Measurements from ENCODE around the gene MAB21L1. TPM values are rescaled to one million over a fixed set of nuclear protein-coding genes. Genes with fewer than 3 reads are reported as not detected.

The MAB21L1 gene
- total RNA-seq, 1 donor from 2014 or later: not detected

DNA sequence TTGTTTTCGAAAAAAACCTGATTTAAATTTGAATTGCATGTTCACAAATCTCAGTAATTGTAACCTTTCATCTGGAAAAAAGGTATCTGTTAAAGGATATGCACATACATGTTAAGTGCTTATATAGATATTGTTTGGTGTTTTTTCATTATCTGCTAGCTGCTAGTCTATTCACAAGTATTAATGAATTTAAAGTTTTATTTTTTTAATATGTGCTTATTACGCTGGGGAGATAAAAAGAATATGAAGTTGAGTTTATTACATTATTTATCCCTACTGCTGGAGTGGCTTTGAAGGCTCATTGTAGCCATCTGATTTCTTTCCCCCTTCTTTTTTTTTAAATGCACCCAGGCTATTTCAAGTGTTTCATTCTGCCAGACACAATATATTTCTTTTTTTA, 3.9 kb upstream of the MAB21L1 start:
- no peak for DNase-seq (ENCODE audit: low read depth)

GRCh38 chr13:35479706-35480105, 3.2 kb upstream of the MAB21L1 start:
- DNase-seq (ENCODE audit: low read depth): no peak

GRCh38 chr13:35479038-35479492, 2.6 kb upstream of the MAB21L1 start:
- no peak for DNase-seq (ENCODE audit: low read depth)

DNA sequence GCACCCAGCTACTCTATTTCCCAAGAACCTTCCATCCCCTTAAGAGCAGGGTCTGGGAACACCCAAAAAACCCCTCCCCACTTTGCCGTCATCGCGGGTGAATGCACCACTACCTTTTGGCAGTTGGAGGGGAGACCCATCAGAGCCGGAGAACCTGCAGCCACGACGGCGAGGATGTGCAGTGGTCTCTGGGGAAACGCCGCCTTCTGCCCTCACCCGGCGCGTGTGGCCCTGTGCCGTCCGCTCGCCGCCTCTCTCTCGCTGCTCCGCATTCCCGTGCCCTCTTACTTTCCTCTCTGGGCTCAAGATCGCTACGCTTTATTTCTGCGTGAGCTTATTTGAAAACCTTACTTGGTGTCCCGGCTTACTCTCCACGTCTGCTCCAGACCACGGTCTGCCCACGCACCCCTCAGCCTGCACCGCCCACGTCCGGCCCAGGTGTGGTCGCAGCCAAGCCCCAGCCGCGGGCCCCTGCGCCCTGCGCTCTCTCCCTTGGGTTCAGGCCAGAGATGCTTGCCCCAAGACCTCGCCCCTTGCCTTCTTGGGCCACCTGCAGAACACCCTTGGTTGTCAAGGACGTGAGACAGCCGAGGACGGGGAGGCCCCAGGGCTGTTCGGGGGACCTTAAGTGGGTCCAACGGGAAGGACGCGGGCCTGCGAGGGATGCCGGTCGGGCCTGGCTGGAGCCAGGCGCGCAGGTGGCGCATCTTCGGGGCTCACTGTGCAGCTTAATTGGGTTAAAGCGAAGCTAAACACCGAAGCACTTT, 2.0 kb upstream of the MAB21L1 start:
- DNase-seq (ENCODE audit: low read depth): no peak

GRCh38 chr13:35477386-35477946, 977 bp upstream of the MAB21L1 start:
- DNase-seq (ENCODE audit: low read depth): no peak

DNA sequence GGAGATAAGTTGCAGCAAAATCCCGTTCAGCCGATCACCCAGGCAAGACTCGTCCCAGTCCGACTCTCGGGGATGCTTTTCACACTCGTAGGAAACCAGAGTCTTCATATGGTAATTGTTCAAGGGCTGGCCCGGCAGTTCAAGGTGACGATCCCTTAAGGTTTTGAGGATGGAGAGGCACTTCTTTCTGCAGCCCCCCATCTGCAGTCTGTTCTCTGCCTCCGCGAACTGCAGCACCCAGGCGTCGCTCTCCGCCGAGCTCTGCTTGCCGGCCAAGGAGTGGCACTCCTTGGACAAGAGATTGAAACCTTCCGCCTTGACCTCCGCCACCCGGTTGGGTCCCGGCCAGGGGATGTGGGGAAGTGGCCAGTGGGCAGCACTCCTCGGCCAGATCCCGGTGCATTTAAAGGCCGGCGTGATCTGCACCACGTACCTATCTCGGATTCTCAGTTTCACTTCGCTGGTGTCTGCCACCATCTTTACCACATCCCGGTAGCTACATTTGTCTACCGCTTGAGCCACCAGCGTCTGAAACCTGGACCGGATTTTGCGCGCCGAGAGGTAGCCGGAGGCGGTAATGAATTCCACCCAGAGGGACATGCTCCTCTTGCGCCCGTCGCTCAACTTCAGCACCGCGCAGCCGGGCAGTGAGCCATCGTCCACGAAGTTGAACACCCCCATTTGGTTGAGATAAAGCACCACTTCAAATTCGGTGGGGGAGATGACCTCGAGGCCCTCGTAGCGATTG, 1.1 kb downstream of the MAB21L1 start:
- peak; percentile 41 for DNase-seq (ENCODE audit: low read depth)

DNA sequence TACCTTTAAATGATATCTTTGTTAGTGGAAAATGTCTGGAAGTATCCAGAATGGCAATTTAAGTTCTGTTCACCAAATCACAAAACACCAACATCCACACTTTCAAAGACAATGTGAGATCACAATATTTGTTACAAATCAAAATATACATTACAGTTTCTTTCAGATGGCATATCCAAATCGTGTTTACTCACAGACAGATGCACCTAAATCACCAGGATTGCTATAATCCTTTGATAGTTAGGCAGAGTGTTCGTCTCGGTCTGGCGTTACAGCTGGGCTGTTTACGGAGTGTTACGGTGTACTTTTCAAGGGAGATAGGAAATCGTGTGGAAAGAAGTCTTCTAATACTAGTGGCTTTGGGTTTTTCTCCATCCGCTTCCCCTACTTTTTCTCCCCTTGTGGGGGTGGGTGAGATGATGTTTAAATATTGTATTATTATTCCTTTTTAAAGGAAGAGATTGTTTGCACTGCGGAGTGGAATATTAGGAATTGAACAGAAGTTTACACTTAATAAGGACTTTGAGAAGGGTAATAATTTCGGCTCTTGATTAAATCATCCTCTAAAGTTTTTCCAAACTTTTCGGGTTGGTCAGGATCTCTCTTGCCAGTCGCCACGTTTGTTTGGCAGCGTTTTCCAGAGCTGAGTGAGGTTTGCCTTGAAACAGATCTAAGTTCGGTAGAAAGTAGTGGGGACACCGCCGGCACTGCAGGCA, 1.8 kb downstream of the MAB21L1 start:
- peak; percentile 5 for DNase-seq (ENCODE audit: low read depth)

- DNase-seq (ENCODE audit: low read depth): no peak
Measured at GRCh38 chr13:35473802-35474201, 2.7 kb downstream of the MAB21L1 start.

GRCh38 chr13:35473206-35473775, 3.2 kb downstream of the MAB21L1 start:
- DNase-seq (ENCODE audit: low read depth): no peak

GRCh38 chr13:35472323-35472881, 4.1 kb downstream of the MAB21L1 start:
- DNase-seq (ENCODE audit: low read depth): no peak

- no peak for DNase-seq (ENCODE audit: low read depth)
Measured at GRCh38 chr13:35471706-35472322, 4.7 kb downstream of the MAB21L1 start.

DNA sequence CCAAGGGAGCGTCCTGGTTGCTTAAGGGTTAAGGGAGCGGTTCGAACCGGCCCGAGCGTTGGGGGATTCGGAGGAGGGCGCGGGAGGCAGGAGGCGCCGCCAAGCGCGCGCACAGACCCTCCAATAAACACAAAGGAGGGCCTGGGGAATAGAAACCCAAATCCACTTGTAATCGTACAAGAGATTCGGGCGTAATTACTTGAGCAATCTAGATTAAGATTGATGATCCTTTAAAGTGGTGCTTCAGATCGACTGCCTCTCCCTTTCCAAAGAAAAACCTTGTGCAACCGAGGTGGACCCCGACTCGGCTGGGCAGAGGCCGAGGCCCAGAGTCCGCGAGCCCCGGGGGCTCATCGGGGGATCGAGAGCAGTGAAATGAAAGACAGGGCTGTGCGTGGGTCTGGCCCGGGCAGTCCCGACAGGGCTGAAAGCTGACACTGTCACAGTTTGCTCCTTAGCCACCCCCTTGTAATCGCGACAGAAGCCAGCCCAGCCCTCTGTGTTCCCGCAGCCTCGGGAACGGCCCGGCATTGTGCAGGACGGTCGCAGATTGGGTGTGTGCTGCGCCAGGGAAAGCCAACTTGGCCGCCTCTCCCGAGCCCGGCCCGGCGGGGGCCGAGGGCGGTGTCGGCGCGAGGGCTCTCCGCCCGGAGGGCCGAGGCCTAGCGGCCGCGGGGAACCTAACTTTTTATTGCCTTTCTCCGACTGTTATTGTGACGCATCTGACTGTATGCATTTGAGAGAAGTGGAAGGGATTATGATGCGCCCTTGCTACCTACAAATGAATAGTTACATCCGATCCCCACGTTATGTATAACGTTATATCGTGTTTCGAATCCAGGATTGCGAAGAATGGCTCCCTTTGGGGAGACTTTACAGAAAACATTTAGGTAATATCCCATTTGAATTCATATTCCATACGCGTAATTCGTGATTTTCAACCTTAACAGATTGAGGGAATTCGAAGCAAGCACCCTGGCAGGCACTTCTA, 5.5 kb downstream of the MAB21L1 start:
- DNase-seq (ENCODE audit: low read depth): no peak

DNA sequence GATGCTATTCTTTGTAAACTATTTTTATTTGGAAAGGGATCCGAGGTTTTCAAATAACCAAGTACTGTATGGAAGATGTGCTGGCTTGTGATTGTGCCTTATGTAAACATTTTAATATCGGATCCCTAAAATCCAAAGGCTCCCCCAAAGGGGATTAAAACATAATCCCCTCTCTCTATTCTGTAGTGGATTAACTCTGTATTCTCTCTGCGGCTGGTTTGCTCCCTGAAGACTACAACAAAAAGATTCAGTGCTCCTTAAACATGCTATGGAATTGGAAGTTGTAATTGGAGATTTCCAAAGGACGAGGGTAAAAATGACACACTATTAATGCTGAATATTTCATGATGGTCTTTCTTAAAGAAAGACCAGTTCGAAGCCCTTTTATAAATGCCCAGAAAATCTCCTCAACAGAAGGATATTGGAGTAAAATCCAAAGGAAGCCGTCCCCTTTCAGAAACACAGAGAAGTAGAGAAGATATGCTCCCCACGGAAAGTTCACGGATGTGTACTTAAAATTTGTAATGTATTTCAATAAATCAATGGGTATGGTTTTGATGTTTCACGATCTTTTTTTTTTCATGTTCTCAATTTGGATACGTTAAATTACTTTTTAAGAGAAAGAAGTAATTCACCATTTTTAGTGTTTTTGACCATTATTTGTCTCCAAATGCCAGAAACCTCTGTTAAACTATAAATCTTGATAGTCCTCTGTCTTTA, 6.5 kb downstream of the MAB21L1 start:
- no peak for DNase-seq (ENCODE audit: low read depth)

- no peak for DNase-seq (ENCODE audit: low read depth)
Measured at GRCh38 chr13:35468195-35468594, 8.3 kb downstream of the MAB21L1 start.

GRCh38 chr13:35465371-35465770, 11.1 kb downstream of the MAB21L1 start:
- DNase-seq (ENCODE audit: low read depth): no peak

- no peak for DNase-seq (ENCODE audit: low read depth)
Measured at GRCh38 chr13:35460061-35460460, 16.4 kb downstream of the MAB21L1 start.

GRCh38 chr13:35457258-35457657, 19.2 kb downstream of the MAB21L1 start:
- no peak for DNase-seq (ENCODE audit: low read depth)

DNA sequence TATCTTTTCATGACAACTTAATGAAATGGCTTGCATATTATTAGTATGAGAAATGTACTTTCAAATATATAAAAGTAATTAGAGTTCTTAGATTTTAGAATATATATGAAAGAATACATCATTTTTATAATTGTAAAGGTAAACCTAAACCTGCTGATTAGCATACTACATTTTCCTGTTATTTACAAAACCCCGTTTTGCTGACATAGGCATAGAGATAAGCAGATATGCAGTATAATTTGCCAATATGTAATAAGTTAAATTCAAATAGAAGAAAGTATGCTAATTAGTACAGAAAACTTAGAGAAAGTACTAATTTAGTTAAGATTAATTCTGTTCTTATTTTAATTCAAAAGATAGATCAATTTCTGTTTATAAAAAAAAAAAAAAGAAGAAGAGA, 21.5 kb downstream of the MAB21L1 start:
- DNase-seq (ENCODE audit: low read depth): no peak

GRCh38 chr13:35449821-35450220, 26.7 kb downstream of the MAB21L1 start:
- no peak for DNase-seq (ENCODE audit: low read depth)

Measured in myocyte (in vitro differentiated cells).